Measurements from ENCODE around the gene CCND2.

GRCh38 chr12:4280351-4281163 lies 7.0 kb downstream of the CCND2 start:
- TF ChIP-seq EZH2 (IDR thresholded peaks at IDR 0.05) (no peak), POLR2AphosphoS5 (IDR thresholded peaks at IDR 0.05; ENCODE audit: borderline replicate concordance, low read depth, low read length) (0 out of 2 replicates have a peak, but pooled peaks have one; percentile 9)
